GM18951 (cell line): ENCODE data around the gene ZBED4.
A peak's percentile ranks its signal among the peaks of the same experiment; 100 is the strongest.

Experiments used
- POLR2A ChIP-seq: IDR thresholded peaks from 4 replicates; pipeline ENCODE4 v1.6.1; 2011; ENCODE audit warnings: mild to moderate bottlenecking; ENCODE audit not compliant: insufficient read length, insufficient read depth; ENCODE audit errors: extremely low read depth
- in situ Hi-C: fragments of 300-500 bp; cut with MboI; formaldehyde crosslinking; loops from one replicate; pipeline ENCODE4 v1.12.0; 2022; ENCODE audit warnings: low sequenced_read_pairs, mixed read lengths, inconsistent platforms; ENCODE audit not compliant: unreplicated experiment

The ZBED4 gene

DNA sequence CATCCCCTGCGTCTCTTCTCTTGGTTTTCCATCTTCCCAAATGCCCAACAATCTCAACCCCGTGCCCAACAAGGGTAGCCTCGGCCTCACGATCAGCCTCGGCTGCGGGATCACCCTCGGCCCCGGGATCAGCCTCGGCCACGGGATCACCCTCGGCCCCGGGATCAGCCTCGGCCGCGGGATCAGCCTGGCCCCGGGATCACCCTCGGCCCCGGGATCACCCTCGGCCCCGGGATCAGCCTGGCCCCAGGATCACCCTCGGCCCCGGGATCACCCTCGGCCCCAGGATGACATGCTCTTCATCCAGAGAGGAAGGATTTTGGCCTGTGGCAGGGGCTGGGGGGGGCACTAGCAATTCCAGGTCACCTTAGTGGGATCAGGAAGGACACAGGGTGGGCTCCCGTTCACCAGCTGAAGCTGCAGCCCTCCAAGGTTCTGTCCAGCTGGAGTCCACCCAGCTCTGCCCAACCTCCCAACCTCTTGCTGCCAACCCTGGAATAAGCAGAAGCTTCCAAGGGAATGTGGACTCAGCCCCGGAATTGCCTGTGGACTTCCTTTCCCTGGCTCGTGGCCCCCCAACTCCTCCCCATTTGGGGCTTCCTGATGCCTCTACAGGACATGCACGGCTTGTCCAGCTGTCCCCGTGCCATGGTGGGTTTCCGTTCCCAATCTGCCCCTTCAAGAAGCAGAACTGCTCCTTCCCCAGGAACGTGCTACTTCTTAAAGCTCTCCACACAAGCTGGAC lies 58.4 kb downstream of the ZBED4 start:
- TF ChIP-seq POLR2A: no peak
- in situ Hi-C loops: loop anchor here (10.0 kb wide), 1 partner anchor 137 kb away; no protein-coding TSS in a partner anchor

DNA sequence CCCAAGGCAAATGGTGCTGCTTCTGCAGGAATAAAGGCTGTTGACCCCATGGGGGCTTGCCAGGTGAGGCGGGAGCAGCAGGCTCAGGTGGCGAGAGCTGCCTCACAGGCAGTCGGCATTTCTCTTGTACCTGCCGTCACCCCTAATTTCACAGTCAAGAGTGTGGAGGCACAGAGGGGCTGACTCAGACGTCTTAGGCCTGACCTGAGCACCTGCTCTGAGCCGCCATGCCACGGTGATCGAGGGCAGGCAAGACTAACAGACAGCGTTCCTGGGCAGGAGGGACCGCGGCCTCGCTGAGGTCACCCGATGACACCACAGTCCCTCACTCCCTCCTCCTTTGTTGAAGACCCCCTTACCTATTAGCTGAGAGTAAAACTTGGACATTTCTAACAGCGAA lies 59.4 kb downstream of the ZBED4 start:
- in situ Hi-C loops: loop anchor here (10.0 kb wide), 1 partner anchor 138 kb away; no protein-coding TSS in a partner anchor

DNA sequence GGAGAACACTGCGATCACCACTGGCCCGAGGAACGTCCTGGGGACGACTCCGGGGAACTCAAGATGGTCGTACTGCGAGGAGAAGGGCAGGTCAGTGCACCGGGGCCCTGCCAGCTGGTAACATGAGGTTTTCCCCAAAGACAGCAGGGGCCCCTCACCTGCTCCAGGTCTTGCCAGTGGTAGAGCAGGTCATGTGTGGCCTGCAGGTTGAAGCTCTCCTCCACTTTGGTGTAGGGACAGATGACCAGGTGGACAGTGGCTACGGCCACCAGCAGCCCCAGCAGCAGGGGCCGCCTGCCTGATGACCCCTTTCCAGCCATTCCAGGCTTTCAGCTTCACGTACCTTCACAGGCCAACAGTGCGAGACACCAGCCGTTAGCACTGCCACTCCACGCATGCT lies 59.8 kb downstream of the ZBED4 start:
- in situ Hi-C loops: loop anchor here (10.0 kb wide), 1 partner anchor 139 kb away; no protein-coding TSS in a partner anchor
- TF ChIP-seq POLR2A: no peak

More for the DNA sequence above, 59.4 kb downstream of the ZBED4 start:
- TF ChIP-seq POLR2A: no peak

DNA sequence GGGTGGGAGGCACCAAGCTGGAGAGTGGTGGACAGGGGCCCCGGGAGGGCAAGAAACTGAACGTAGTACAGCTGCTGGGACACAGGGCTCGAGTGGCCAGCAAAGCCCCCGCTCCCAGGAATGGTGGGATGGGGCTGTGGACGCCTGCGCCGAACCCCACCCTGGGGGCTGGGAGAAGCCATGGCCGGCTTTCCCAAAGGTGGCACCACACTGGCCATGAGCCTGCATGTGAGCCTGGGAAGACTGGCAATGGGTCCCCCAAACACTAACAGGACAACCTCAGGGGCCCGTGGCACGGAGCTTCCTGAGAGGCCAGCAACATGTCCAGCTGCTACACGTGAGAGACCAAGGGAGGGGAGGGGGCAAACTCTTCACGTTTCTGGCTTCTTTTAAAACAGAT lies 60.6 kb downstream of the ZBED4 start:
- TF ChIP-seq POLR2A: no peak
- in situ Hi-C loops: loop anchor here (10.0 kb wide), 1 partner anchor 139 kb away; no protein-coding TSS in a partner anchor

DNA sequence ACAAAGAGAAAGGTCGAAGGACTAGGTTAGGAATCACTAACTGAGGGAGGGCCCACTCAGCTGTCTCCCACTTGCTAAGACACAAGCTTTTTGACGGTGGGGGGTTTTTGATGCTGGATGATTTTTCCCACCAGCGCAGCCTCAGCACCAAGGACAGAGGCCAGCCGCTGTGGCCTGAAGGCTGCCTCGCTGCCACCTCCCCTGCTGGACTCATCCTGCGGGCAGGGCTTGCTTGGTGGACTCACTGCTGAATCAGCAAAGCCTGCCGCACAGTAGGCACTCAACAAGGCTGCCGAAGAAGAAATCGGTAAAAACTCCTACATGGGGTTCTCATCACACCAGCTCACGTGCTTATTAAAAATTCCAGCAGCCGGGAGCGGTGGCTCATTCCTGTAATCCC lies 62.0 kb downstream of the ZBED4 start:
- TF ChIP-seq POLR2A: no peak
- in situ Hi-C loops: loop anchor here (10.0 kb wide), 1 partner anchor 141 kb away; no protein-coding TSS in a partner anchor

DNA sequence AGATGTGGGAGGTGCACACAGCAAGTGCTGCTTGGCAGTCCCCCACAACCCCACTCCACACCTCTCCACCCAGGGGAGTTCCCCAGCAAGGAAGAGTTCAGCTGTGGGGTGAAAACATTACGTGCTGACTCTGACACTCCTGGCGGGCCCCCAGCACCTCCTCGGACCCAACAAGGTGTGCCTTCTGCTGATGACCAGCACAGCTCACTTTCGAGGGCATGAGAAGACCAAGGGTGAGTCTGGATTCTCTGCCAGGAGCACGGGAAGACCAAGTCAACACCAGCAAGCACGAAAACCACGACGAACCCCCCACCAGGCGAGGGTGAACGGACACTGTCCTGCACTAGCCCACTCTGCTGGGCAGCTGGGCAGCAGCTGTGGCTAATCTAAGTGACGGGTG lies 63.2 kb downstream of the ZBED4 start:
- no peak for TF ChIP-seq POLR2A
- in situ Hi-C loops: loop anchor here (10.0 kb wide), 1 partner anchor 142 kb away; no protein-coding TSS in a partner anchor

DNA sequence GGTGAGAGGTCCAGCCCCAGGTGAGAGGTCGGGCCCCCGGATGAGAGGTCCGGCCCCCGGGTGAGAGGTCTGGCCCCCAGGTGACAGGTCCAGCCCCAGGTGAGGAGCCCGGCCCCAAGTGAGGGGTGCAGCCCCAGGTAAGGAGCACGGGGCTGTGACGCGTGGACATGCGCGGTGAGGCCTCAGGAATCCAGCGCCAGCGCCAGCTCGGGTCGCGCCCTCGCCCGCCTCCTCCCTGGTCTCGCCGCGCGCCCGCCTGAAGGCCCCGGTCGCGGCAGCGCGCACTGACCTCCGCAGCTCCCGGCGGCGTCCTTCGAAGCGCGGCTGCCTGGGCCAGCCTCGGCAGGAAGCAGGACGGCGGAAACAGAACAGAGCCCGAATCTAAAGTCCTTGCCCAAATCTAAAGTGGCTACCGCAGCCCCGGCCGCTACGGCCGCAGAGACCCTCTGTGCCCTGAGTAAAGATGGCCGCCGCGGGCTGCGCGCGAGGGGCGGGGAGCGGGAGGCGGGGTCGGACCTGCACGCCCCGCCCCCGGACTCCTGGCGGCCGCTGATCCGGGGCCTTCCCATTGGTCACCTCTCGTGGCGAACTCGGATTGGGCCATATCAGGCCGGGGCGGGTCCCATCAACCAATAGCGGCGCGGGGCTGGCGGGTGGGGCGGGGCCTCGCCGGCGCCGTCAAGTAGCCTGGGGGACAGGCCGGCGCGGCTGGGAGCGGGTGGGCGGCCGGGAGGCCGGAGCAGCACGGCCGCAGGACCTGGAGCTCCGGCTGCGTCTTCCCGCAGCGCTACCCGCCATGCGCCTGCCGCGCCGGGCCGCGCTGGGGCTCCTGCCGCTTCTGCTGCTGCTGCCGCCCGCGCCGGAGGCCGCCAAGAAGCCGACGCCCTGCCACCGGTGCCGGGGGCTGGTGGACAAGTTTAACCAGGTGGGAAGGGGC lies 64.6 kb downstream of the ZBED4 start, which contains the start of the genes ALG12 and CRELD2:
Gene ALG12, minus strand, starts transcription at position 465 of the 937 bp plus-strand sequence. CDS start 4,673 bp downstream, outside the sequence.
Gene CRELD2, plus strand, starts transcription at position 661 of the 937 bp plus-strand sequence. Its CDS starts 136 bp downstream, at position 797.
- in situ Hi-C loops: loop anchor here (10.0 kb wide), 1 partner anchor 143 kb away; no protein-coding TSS in a partner anchor
- peak; percentile 91 for TF ChIP-seq POLR2A

DNA sequence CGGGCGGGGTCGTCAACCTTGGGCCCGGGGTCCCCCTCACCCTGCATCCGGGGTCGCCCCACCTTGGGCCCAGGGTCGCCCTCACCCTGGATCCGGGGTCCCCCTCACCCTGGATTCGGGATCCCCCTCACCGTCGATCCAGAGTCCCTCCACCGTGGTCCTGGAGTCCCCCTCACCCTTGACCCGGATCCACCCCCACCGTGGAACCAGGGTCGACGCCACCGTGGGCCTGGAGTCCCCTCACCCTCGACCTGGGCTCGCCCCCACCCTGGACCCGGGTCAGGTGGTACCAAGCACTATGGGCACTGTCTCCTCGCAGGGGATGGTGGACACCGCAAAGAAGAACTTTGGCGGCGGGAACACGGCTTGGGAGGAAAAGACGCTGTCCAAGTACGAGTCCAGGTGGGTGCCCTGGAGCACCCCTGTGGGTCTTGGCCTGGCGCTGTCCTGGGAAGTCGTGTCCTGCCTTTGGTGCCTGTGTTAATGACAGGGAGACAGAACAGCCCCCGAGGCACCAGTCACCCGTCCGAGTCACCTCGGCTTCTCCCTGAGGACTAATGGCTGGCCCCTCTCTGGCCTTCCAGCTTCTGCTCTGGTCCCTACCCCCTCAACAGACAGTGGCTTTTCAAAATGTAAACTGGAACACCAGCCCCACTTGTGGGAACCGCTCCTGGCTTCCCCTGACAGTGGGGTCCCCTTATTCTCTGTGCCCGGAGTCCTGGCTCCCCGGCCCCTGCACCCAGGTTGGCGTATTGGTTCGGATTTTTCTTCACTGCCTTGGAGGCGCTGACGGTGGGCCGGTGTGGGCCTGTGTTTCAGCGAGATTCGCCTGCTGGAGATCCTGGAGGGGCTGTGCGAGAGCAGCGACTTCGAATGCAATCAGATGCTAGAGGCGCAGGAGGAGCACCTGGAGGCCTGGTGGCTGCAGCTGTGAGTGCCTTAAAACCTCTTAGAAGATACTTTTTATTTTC lies 65.6 kb downstream of the ZBED4 start:
- in situ Hi-C loops: loop anchor here (10.0 kb wide), 1 partner anchor 144 kb away; no protein-coding TSS in a partner anchor
- TF ChIP-seq POLR2A: no peak

DNA sequence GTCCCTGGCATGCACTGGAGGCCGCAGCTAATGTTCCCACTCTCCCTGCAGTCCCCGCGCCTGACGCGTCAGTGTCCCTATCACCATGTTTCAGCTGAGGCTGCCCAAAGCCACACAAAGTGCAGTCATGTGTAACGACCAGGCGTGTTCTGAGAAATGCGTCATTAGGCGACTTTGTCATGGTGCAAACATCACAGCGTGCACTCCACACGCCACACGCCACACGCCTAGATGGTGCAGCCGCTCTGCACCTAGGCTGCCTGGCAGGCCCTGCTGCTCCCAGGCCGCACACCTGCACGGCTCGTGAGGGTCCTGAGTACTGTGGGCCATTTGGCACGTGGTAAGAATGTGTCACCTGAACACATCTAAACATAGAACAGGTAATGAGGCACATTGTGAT lies 67.2 kb downstream of the ZBED4 start:
- TF ChIP-seq POLR2A: no peak
- in situ Hi-C loops: no loop called here

DNA sequence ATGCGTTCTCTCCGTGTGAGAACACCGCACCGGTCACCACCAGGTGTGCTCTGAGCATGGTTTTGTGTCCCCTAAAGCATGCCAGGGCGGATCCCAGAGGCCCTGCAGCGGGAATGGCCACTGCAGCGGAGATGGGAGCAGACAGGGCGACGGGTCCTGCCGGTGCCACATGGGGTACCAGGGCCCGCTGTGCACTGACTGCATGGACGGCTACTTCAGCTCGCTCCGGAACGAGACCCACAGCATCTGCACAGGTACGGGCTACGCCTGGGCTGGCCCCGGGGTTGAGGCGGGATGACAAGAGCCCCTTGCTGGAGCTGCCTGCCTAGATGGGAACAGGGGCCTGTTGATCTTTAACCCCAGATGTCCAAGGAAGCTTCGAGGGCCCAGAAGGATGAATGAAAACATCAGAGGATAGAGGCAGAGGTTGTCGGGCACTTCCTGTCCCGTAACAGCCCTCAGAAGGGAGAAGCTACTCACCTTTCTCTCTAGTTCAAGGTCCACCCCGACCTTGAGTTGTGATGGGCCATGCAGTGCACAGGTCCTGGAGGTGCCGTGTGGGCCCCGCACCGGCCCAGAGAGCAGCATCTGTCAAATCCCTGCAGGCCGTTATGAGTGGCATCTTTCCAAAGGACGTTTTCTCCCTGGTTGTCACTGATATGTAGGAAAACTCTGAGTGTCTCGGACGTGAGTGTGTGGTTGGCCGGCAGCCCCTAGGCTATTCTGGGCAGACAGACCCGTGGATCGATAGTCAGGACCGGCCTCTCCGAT lies 68.0 kb downstream of the ZBED4 start:
- TF ChIP-seq POLR2A: no peak
- in situ Hi-C loops: no loop called here

DNA sequence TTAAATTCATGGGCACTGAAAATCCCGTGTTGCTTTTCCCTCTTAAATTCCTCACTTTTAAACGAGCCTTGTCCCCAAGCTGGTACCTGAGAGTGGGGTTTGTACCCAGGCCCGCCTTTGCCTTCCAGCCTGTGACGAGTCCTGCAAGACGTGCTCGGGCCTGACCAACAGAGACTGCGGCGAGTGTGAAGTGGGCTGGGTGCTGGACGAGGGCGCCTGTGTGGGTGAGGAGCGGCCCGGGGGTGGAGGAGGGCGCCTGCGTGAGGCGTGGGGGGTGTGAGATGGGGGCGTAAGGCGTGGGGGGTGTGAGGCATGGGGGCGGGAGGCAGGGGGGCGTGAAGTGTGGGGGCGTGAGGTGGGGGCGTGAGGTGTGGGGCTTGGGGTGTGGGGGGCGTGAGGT lies 68.8 kb downstream of the ZBED4 start:
- in situ Hi-C loops: no loop called here
- TF ChIP-seq POLR2A: no peak
